HEK293 (cell line): ENCODE data around the gene ARPC3.

Source experiments
- CTCF ChIA-PET: fragments of 350-600 bp; formaldehyde crosslinking; extraction: SDS; loops from one replicate; lab custom pipeline; 2021; ENCODE audit warnings: antibody characterized with exemption; lab: Yijun Ruan, JAX
- POLR2A ChIA-PET: fragments of 300-600 bp; formaldehyde crosslinking; extraction: SDS; loops from one replicate; lab custom pipeline; 2020; ENCODE audit warnings: antibody characterized with exemption, inconsistent platforms; lab: Yijun Ruan, JAX
- H3K27ac ChIP-seq: fragments of 200-500 bp; sonication (Bioruptor generic); 2 replicates; pipeline ENCODE4 v1.5.1; 2014; ENCODE audit warnings: low read depth, low read length, control low read depth, inconsistent platforms; ENCODE audit errors: extremely low read depth
- H3K36me3 ChIP-seq, 2 experiments: fragments of 200-500 bp in 1 of 2; sonication (Bioruptor generic) in 1 of 2; 1 replicate in 1 of 2; 2 replicates in 1 of 2; pipeline ENCODE4 v1.5.1; 2014 to 2017; ENCODE audit warnings: inconsistent platforms in 2 of 2, low read length in 2 of 2; ENCODE audit not compliant: control insufficient read depth in 2 of 2, insufficient read depth in 1 of 2
- H3K4me1 ChIP-seq: fragments of 200-500 bp; sonication (Bioruptor generic); 2 replicates; pipeline ENCODE4 v1.5.1; 2014; ENCODE audit warnings: mild to moderate bottlenecking, low read length, inconsistent platforms; ENCODE audit not compliant: control insufficient read depth, insufficient read depth
- H3K4me3 ChIP-seq: 2 replicates; pipeline ENCODE4 v1.5.1; 2011; ENCODE audit warnings: low read depth, mild to moderate bottlenecking, control low read depth, low read length, moderate library complexity
- H3K9me3 ChIP-seq: fragments of 200-500 bp; sonication (Bioruptor generic); 2 replicates; pipeline ENCODE4 v1.5.1; 2014; ENCODE audit warnings: low read depth, low read length, inconsistent platforms; ENCODE audit not compliant: control insufficient read depth, insufficient read depth
- HOXC10 ChIP-seq: sonication (generic); formaldehyde crosslinking; IDR thresholded peaks from 2 replicates; pipeline ENCODE4 v1.8.1; 2023; ENCODE audit warnings: mild to moderate bottlenecking, missing genetic modification reagents
- HOXD13 ChIP-seq: sonication (generic); formaldehyde crosslinking; IDR thresholded peaks from 2 replicates; pipeline ENCODE4 v1.8.0; 2022; ENCODE audit warnings: missing genetic modification reagents, borderline replicate concordance
- KLF1 ChIP-seq: fragments of 450-650 bp; formaldehyde crosslinking; IDR thresholded peaks from 2 replicates; pipeline ENCODE4 v1.5.1; 2016; ENCODE audit warnings: missing biosample characterization, missing genetic modification characterization
- OSR2 ChIP-seq: fragments of 450-650 bp; formaldehyde crosslinking; IDR thresholded peaks from 2 replicates; pipeline ENCODE4 v1.5.1; 2016; ENCODE audit warnings: missing biosample characterization, missing genetic modification characterization
- PRDM1 ChIP-seq: fragments of 450-650 bp; formaldehyde crosslinking; IDR thresholded peaks from 2 replicates; pipeline ENCODE4; 2016; ENCODE audit warnings: missing biosample characterization, missing genetic modification characterization
- RBAK ChIP-seq: fragments of 450-650 bp; formaldehyde crosslinking; IDR thresholded peaks from 2 replicates; pipeline ENCODE4 v1.5.1; 2016; ENCODE audit warnings: missing biosample characterization, missing genetic modification characterization
- SALL2 ChIP-seq: fragments of 450-650 bp; formaldehyde crosslinking; IDR thresholded peaks from 2 replicates; pipeline ENCODE4 v1.5.0; 2017; ENCODE audit warnings: missing biosample characterization, mild to moderate bottlenecking, missing genetic modification characterization, borderline replicate concordance
- YY1 ChIP-seq: fragments of 450-650 bp; formaldehyde crosslinking; IDR thresholded peaks from 2 replicates; pipeline ENCODE4 v1.5.1; 2018; ENCODE audit warnings: missing biosample characterization, missing genetic modification characterization
- ZBTB8A ChIP-seq: fragments of 450-650 bp; formaldehyde crosslinking; IDR thresholded peaks from 2 replicates; pipeline ENCODE4 v1.5.1; 2016; ENCODE audit warnings: missing biosample characterization, missing genetic modification characterization
- ZEB2 ChIP-seq: fragments of 450-650 bp; formaldehyde crosslinking; IDR thresholded peaks from 2 replicates; pipeline ENCODE4 v1.5.1; 2016; ENCODE audit warnings: missing biosample characterization, missing genetic modification characterization
- ZIC2 ChIP-seq: fragments of 450-650 bp; formaldehyde crosslinking; IDR thresholded peaks from 2 replicates; pipeline ENCODE4 v1.5.1; 2016; ENCODE audit warnings: missing biosample characterization, missing genetic modification characterization
- ZNF146 ChIP-seq: fragments of 450-650 bp; formaldehyde crosslinking; IDR thresholded peaks from 2 replicates; pipeline ENCODE4 v1.5.1; 2016; ENCODE audit warnings: missing biosample characterization, missing genetic modification characterization
- ZNF169 ChIP-seq: fragments of 450-650 bp; formaldehyde crosslinking; IDR thresholded peaks from 2 replicates; pipeline ENCODE4 v1.5.1; 2016; ENCODE audit warnings: missing biosample characterization, missing genetic modification characterization
- ZNF174 ChIP-seq: fragments of 450-650 bp; formaldehyde crosslinking; IDR thresholded peaks from 2 replicates; pipeline ENCODE4 v1.5.0; 2017; ENCODE audit warnings: missing biosample characterization, mild to moderate bottlenecking, missing genetic modification characterization
- ZNF19 ChIP-seq: fragments of 450-650 bp; formaldehyde crosslinking; IDR thresholded peaks from 2 replicates; pipeline ENCODE4; 2016; ENCODE audit warnings: missing biosample characterization, missing genetic modification characterization, low read depth
- ZNF391 ChIP-seq: fragments of 450-650 bp; formaldehyde crosslinking; IDR thresholded peaks from 2 replicates; pipeline ENCODE4 v1.5.1; 2016; ENCODE audit warnings: low read depth, missing biosample characterization, missing genetic modification characterization, borderline replicate concordance
- ZNF416 ChIP-seq: fragments of 450-650 bp; formaldehyde crosslinking; IDR thresholded peaks from 2 replicates; pipeline ENCODE4 v1.5.1; 2016; ENCODE audit warnings: missing biosample characterization, missing genetic modification characterization
- ZNF449 ChIP-seq: fragments of 450-650 bp; formaldehyde crosslinking; IDR thresholded peaks from 2 replicates; pipeline ENCODE4 v1.5.1; 2017; ENCODE audit warnings: missing biosample characterization, mild to moderate bottlenecking, missing genetic modification characterization, moderate library complexity
- ZNF501 ChIP-seq: fragments of 450-650 bp; formaldehyde crosslinking; IDR thresholded peaks from 2 replicates; pipeline ENCODE4 v1.5.1; 2016; ENCODE audit warnings: missing biosample characterization, missing genetic modification characterization
- ZNF510 ChIP-seq: fragments of 450-650 bp; formaldehyde crosslinking; IDR thresholded peaks from 2 replicates; pipeline ENCODE4 v1.5.1; 2018; ENCODE audit warnings: mild to moderate bottlenecking, missing genetic modification characterization, missing biosample characterization; ENCODE audit not compliant: insufficient replicate concordance
- ZNF529 ChIP-seq: fragments of 450-650 bp; formaldehyde crosslinking; IDR thresholded peaks from 2 replicates; pipeline ENCODE4 v1.5.1; 2017; ENCODE audit warnings: missing genetic modification characterization, missing biosample characterization; ENCODE audit not compliant: insufficient replicate concordance
- ZNF571 ChIP-seq: fragments of 450-650 bp; formaldehyde crosslinking; IDR thresholded peaks from 2 replicates; pipeline ENCODE4 v1.5.0; 2017; ENCODE audit warnings: missing biosample characterization, missing genetic modification characterization
- ZNF621 ChIP-seq: fragments of 450-650 bp; formaldehyde crosslinking; IDR thresholded peaks from 2 replicates; pipeline ENCODE4 v1.5.1; 2017; ENCODE audit warnings: missing biosample characterization, missing genetic modification characterization
- ZNF626 ChIP-seq: fragments of 450-650 bp; sonication (Bioruptor Pico); formaldehyde crosslinking; IDR thresholded peaks from 2 replicates; pipeline ENCODE4 v1.5.1; 2018; ENCODE audit warnings: missing biosample characterization, missing genetic modification characterization, inconsistent platforms
- ZNF664 ChIP-seq: fragments of 450-650 bp; formaldehyde crosslinking; IDR thresholded peaks from 2 replicates; pipeline ENCODE4 v1.5.1; 2016; ENCODE audit warnings: missing biosample characterization, missing genetic modification characterization
- ZNF701 ChIP-seq: fragments of 450-650 bp; formaldehyde crosslinking; IDR thresholded peaks from 2 replicates; pipeline ENCODE4 v1.5.1; 2016; ENCODE audit warnings: missing biosample characterization, missing genetic modification characterization
- ZNF837 ChIP-seq: fragments of 450-650 bp; formaldehyde crosslinking; IDR thresholded peaks from 2 replicates; pipeline ENCODE4 v1.5.1; 2016; ENCODE audit warnings: missing biosample characterization, missing genetic modification characterization
- ZNF843 ChIP-seq: fragments of 450-650 bp; formaldehyde crosslinking; IDR thresholded peaks from 2 replicates; pipeline ENCODE4 v1.5.1; 2016; ENCODE audit warnings: missing biosample characterization, missing genetic modification characterization
- ZSCAN16 ChIP-seq: fragments of 450-650 bp; formaldehyde crosslinking; IDR thresholded peaks from 2 replicates; pipeline ENCODE4 v1.5.1; 2016; ENCODE audit warnings: missing biosample characterization, missing genetic modification characterization
- TF ChIP-seq, protein P1 (sequence below): fragments of 450-650 bp; formaldehyde crosslinking; IDR thresholded peaks from 2 replicates; pipeline ENCODE4 v1.5.1; 2016; ENCODE audit warnings: missing biosample characterization, missing genetic modification characterization
- TF ChIP-seq, protein P2 (sequence below): fragments of 450-650 bp; formaldehyde crosslinking; IDR thresholded peaks from 2 replicates; pipeline ENCODE4 v1.5.1; 2016; ENCODE audit warnings: missing biosample characterization, missing genetic modification characterization

Gene ARPC3

DNA sequence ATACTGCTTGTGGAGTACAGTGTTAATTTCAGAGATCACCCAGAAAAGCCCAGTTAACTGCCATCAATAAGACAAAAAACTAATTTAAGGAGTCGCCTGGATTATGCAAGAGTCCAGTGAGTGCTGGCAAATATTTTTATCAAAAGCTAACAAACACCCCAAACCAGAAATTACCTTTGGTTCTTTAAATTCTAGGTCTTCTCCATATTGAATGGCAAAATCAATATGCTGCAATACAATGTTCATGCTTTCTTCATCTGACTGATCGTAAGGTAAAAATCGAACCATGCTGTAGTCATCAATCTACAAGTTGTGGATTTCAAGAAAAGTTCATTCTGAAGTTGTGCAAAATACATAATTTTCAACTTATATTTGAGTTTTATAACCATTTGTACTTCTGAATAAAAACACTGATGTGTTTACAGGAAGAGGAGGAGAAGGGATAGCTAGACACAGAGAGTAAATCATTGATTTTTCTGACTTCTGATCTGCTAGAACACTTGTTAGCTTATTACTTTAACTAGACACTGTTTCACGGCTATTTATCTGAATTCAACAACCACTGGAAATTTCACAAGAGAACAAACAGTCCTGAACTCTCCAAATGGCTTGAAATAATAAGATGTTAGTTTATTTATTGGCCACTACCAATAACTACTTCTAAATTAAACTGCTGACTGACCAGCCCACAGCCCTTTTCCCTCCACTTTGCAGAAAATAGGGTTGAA, 3.6 kb upstream of the ARPC3 start:
- H3K36me3 ChIP-seq = peaks cover 35 to 55% of the 10 kb centered on the region in 2 experiments
- TF ChIP-seq ZNF701 (tag by site-specific recombination) = no peak
- TF ChIP-seq OSR2 (tag by site-specific recombination) = no peak
- no peak for TF ChIP-seq PRDM1 (tag by site-specific recombination)
- TF ChIP-seq ZNF391 (tag by site-specific recombination) = no peak
- TF ChIP-seq ZNF621 (tag by site-specific recombination) = no peak
- no peak for TF ChIP-seq ZNF449 (tag by site-specific recombination)
- TF ChIP-seq ZNF571 = no peak
- no peak for TF ChIP-seq ZSCAN16 (tag by site-specific recombination)
- no peak for TF ChIP-seq HOXD13 (CRISPR knock-in tag)
- no peak for TF ChIP-seq ZNF843
- no peak for TF ChIP-seq ZNF169 (tag by site-specific recombination)
- TF ChIP-seq RBAK (tag by site-specific recombination) = no peak
- CTCF ChIA-PET = interaction anchor here (0.7 to 2.3 kb wide), 3 partner anchors 14 to 399 kb away, joined by 3 to 14 read pairs (median 3); partner anchors contain the start of genes FAM216A and GPN3

DNA sequence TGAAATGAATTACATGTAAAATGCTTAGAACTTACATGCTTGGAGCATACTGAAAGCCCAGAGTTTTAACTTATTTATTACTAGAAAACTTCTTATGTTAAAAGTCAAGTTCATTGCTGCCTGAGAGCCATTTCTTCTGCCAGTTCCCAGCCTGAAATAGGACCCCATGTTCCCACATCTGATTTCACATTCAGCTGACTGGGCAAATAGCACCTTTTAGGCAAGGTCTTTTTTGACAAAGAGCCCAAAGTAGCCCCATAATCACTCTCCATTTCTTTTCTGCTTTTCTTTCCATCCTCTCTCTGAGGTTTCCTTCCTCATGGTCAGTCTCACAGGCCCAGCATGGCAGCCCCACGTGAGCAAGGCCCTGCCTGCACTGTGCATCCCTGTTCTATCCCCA, 1.1 kb upstream of the ARPC3 start:
- ChIA-PET CTCF (interaction anchor here (0.7 to 4.6 kb wide), 6 partner anchors 13 to 863 kb away, joined by 3 to 51 read pairs (median 10); partner anchors contain the start of genes FAM216A and GPN3), POLR2A (interaction anchor here (0.6 to 4.8 kb wide), 3 partner anchors 12 to 50 kb away, joined by 3 to 39 read pairs (median 7); partner anchors contain the start of genes FAM216A, GPN3, RAD9B and VPS29)
- Histone ChIP-seq H3K4me3 (no peak overlapping the region), H3K9me3 (no peaks in the 10 kb centered on the region), H3K27ac (no peak overlapping the region), H3K36me3 (peaks cover 33 to 53% of the 10 kb centered on the region in 2 experiments), H3K4me1 (no peaks in the 10 kb centered on the region)
- TF ChIP-seq ZEB2 (tag by site-specific recombination) (no peak), ZNF19 (tag by site-specific recombination) (no peak), ZNF510 (no peak), HOXC10 (CRISPR knock-in tag) (no peak), ZNF664 (tag by site-specific recombination) (no peak)
- TF ChIP-seq, protein P1, sequence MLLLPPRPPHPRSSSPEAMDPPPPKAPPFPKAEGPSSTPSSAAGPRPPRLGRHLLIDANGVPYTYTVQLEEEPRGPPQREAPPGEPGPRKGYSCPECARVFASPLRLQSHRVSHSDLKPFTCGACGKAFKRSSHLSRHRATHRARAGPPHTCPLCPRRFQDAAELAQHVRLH (tag by site-specific recombination) = no peak

More for the DNA sequence above, 3.6 kb upstream of the ARPC3 start:
- H3K4me3 ChIP-seq = no peak overlapping the region
- POLR2A ChIA-PET = no interaction called here
- H3K27ac ChIP-seq = no peak overlapping the region
- no peaks in the 10 kb centered on the region for H3K9me3 ChIP-seq
- no peaks in the 10 kb centered on the region for H3K4me1 ChIP-seq

GRCh38 chr12:110444455-110444854, 5.7 kb downstream of the ARPC3 start:
- H3K36me3 ChIP-seq = peaks cover 60 to 62% of the 10 kb centered on the region in 2 experiments
- POLR2A ChIA-PET = interaction anchor here (1.6 kb wide), 1 partner anchor 24 kb away, joined by 3 read pairs; the partner anchor contains the start of genes FAM216A and GPN3
- CTCF ChIA-PET = interaction anchor here (1.6 kb wide), 1 partner anchor 342 kb away, joined by 5 read pairs; no protein-coding TSS in a partner anchor

More at GRCh38 chr12:110444455-110444854, 5.7 kb downstream of the ARPC3 start:
- Histone ChIP-seq H3K9me3 (no peaks in the 10 kb centered on the region), H3K4me3 (no peak overlapping the region)
- no peak for TF ChIP-seq ZNF416 (tag by site-specific recombination)
- no peak for TF ChIP-seq HOXC10 (CRISPR knock-in tag)
- no peak for TF ChIP-seq ZNF529
- TF ChIP-seq SALL2 (tag by site-specific recombination) = no peak
- TF ChIP-seq ZNF501 (tag by site-specific recombination) = no peak
- TF ChIP-seq YY1 (tag by site-specific recombination) = no peak
- TF ChIP-seq, protein P2, sequence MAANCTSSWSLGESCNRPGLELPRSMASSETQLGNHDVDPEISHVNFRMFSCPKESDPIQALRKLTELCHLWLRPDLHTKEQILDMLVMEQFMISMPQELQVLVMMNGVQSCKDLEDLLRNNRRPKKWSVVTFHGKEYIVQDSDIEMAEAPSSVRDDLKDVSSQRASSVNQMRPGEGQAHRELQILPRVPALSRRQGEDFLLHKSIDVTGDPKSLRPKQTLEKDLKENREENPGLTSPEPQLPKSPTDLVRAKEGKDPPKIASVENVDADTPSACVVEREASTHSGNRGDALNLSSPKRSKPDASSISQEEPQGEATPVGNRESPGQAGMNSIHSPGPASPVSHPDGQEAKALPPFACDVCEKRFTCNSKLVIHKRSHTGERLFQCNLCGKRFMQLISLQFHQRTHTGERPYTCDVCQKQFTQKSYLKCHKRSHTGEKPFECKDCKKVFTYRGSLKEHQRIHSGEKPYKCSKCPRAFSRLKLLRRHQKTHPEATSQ (tag by site-specific recombination) = no peak
- no peak for TF ChIP-seq ZIC2
- no peak for TF ChIP-seq ZNF626 (tag by site-specific recombination)
- no peak for TF ChIP-seq ZNF391 (tag by site-specific recombination)
- no peak for TF ChIP-seq ZNF146
- no peak for TF ChIP-seq ZNF837 (tag by site-specific recombination)
- TF ChIP-seq ZNF174 = no peak
- no peak for TF ChIP-seq ZBTB8A (tag by site-specific recombination)
- TF ChIP-seq KLF1 (tag by site-specific recombination) = no peak
- TF ChIP-seq, all 188 proteins: peak for 0
- no peaks in the 10 kb centered on the region for H3K4me1 ChIP-seq
- no peak overlapping the region for H3K27ac ChIP-seq
